Stimulated activated CD8-positive, alpha-beta memory T cell treated with anti-CD3 and anti-CD28 coated beads, Interleukin-4, amount 100 ng/mL, for 24 hours (primary cell): Measurements from ENCODE around the gene C1QTNF6.

Experiments
- DNase-seq: peaks from one replicate; pipeline ENCODE4 v3.0.0-alpha.2; 2020; ENCODE audit warnings: low read depth

The C1QTNF6 gene

DNA sequence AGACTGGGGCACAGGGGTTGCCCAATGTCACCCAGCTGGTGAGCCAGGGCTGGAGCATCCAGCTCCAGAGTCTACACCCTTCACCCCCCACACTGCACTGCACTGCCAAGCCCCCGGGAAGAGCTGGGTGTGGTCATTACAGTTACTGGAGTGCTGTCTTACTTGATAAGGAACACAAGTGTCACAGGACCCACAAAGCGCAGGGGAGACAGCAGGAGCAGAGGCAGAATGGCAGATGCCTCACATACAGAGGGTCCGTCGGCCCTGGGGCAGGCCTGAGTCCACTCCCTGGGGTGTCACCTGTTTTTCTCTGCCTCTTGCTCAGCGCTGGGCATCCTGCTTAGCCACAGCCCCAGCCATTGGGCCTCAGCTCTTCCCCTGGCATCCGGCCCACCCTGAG is 46.1 kb downstream of the C1QTNF6 start:
- DNase-seq: no peak

DNA sequence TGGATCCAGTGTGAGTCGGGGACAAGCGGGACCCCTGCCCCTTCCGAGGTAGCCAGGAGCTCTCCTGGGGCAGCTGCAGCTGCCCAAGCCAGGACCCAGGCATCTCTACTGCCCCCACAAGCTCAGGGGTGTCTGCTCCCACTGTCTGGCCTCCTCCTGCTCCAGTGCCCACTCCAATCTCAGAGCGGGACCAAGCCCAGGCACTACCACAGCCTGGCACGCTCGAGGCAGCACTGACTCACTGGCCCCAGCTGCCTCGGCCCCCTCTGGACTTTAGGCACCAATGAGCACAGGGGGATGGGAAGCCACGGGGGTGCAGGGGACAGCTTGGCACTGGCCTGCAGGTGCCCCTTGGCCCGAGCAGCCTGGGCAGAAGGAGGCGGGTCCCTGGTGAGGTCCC is 46.6 kb downstream of the C1QTNF6 start:
- DNase-seq: no peak

DNA sequence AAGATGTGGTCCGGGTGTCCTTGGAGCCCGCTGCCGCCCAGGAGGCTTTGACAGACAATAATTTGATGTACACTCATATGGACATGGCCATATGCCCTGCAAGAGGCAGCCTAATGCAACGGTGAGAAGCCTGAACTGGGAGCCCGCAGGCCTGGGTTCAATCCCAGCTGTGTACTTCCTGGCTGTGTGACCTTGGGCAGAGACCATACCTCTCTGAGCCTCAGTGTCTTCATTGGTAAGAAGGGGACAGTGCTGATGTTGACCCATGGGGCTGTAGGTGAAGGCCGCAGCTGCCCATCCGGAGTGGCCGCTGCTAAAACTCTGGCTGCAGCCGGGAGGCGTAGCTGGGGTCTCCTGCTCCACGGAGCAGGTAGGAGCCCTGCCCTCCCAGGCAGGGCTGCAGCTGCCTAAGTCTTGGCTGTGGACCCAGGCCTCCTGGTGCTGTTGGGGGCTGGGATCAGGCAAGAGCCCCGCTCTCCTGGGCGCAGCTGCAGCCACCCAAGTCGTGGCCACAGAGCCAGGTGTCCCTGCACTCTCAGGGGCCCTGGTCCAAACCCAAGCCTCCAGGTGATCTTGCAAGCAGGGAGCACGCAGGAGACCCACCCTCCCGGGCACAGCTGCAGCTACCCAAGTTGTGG is 47.2 kb downstream of the C1QTNF6 start:
- DNase-seq: no peak

DNA sequence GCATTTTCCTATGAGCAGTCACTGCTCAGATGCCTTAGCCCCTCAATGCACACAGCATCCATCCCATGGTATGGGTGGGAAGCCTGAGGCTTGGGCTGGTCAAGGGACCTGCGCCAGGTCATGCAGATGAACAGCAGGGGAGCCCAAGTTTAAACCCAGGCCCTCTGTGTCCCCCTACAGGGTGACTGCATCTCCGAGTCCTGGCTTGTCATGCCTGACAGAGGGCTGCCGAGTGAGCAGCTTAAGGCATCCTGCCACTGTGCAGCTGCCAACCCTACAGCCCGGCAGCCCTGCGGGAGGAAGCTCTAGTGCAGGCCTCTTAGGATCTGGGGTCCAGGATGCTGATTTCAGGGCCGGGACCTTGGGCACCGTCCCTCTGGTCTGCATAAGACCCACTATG is 48.3 kb downstream of the C1QTNF6 start:
- no peak for DNase-seq

DNA sequence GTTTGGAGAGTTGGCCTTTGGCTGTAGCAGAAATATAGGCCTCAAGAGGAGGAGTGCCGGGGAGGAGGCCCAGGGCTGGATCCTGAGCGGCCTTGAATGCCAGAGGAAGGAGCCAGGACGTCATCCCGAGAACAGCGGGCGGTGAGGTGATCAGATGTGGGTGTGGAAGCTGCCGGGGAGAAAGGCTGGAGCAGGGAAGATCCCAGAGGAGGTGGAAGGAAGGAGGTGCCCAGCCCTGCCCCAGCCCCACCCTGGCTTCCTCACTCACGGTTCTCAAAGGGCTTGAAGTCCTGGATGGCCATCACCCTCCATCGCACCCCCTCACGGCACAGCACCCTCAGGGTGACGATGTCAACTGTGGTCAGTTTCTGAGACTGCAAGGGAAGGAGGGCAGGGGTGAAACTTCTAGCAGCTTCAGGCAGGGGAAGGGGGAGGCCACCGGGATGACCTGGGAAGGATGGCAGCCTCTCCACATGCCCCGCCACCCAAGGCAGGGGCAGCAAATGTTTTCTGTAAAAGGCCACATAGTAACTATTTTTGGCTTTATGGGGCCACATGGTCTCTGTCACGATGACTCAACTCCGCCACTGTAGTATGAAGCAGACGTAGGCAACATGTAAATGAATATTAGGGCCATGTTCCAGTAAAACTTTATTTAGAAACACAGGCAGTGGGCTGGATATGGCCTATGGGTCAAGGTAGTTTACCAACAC is 49.0 kb downstream of the C1QTNF6 start:
- DNase-seq: no peak

DNA sequence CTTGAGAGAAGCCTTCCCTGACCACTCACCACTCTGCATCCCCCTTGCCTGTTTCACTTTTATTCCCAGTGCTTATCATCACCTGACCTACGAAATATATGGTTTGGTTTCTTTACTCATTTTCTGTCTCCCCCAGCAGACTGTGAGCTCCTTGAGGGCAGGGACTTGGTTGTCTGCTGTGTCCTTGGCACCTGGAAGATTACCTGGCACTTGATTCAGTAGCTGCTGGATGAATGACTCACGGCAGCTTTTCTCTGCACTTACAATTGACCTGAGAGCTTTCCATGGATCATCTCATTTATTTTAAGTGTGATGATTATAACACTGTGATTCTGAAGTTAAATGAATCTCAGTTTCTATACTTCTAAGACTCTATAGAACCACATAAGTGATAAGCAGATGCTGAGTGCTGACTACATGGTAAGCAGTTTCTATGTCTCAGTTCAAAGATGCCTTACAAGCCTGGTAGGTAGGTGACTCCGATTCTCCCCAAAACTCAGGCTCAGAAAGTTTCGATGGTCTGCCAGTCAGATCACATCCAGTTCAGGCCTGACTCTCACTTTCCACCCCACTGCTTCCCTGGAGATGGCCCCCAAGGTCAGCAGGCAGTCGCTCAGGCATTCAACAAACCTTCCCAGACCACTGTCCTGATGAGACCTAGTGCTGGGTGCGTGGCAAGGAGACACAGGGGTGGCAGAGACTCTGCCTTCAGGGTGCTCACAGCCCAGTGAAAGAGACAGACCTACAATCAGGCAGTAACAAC is 50.0 kb downstream of the C1QTNF6 start:
- no peak for DNase-seq

DNA sequence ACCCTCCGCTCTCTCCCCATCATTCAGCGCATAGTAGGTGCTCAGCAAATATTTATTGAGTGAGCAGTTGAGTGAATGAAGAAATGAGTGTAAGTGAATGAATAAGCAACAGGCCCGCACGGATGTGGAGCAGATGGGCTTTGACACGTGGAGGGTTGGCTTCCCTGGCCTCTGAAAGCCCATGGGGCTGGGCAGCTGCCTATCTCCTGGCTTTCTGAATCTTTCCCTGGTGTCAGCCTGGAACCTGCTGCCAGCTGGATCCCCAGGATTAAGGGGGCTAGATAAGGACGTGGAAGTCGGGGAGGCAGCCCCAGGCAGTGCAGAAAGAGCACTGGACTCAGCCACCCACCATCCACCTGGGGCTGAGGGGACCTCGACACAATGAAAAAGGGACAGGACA is 50.9 kb downstream of the C1QTNF6 start:
- no peak for DNase-seq

DNA sequence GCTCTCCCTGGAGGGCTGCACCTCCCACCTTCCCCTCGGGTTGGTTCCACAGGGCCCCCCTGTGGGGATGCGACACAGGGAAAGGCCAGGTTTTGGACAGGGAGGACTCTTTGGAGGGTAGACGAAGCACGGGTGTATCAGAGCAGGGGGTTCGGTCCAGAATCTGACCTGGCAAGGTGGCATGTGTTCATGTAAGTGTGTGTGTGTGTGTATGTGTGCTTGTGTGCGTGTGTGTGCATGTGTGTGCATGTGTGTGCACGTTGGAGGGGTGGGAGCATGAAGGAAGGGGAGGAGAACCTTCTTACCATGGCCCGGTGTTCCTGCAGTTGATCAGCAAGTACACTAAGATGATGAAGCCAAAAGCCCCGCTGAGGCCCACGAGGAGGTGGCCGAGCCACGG is 53.0 kb downstream of the C1QTNF6 start:
- no peak for DNase-seq

DNA sequence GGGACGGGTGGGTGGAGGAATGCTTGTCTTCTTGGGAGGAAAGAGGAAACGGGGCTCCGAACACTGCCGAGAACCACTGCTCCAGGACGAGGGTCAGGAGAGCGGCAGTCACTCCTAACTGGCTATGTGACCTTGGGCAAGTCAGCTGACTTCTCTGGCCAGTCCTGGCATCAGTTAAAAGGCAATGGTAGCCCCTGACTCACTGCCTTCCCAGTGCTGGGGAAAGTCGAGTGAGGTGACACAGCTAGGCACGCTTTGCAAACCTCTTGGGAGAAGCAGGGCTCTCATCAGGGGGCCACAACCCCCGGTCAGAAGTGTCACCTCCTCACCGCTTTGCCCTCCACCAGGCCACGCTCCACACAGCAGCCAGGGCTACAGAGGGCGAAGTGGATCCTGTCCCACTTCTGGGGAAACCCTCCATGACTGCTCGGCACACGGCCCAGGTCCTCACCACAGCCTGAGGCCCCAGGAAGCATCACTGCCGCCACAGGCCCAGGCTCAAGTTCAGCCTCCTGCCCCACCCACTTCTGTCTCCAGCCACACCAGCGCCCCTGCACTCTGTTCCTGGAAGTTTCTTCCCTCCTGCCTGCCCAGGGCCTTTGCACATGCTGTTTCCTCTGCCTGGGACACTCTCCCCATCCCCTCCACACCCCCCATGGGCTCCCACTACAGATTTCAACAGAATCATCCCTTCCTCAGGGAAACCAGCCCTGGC is 54.6 kb downstream of the C1QTNF6 start:
- DNase-seq: no peak

DNA sequence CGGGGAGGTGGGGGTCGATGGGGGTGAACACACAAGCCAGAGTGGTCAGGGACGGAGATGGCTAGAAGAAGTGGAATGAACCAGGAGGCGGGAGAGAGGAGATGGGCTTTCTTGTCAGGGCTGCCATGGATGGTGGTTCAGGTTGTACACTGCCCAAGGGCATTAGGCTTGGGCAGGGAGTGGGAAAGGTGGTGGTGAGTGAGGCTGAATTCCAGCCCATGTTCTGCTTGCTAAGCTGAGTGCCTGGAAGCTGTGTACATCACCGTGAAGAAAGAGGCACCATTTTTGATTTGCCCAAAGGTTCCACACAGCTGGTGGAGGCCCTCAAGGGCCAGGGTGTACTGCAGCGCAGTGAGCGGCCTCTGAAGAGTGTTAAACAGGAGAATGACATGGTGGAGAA is 55.3 kb downstream of the C1QTNF6 start:
- no peak for DNase-seq
